Brain microvascular endothelial cell (primary cell): ENCODE measurements around the gene LMO1.
A peak's percentile ranks its signal among the peaks of the same experiment; 100 is the strongest.

Source experiments
- DNase-seq: peaks from one replicate; pipeline ENCODE4 v3.0.0-alpha.2; 2020
- H3K27ac ChIP-seq: fragments of 250-450 bp; sonication (Bioruptor Pico); 2 replicates; pipeline ENCODE4 v1.5.1; 2020; ENCODE audit warnings: mild to moderate bottlenecking, moderate library complexity
- H3K27me3 ChIP-seq: fragments of 250-450 bp; sonication (Bioruptor Pico); replicated peaks from 2 replicates; pipeline ENCODE4 v1.5.1; 2020; ENCODE audit warnings: mild to moderate bottlenecking
- H3K36me3 ChIP-seq: fragments of 250-450 bp; sonication (Bioruptor Pico); replicated peaks from 2 replicates; pipeline ENCODE4 v1.5.1; 2020; ENCODE audit warnings: mild to moderate bottlenecking
- H3K4me3 ChIP-seq: 2 replicates; pipeline ENCODE4 v1.5.1; 2011; ENCODE audit warnings: low read depth, mild to moderate bottlenecking, control low read depth, low read length, moderate library complexity
- CTCF ChIP-seq: IDR thresholded peaks from 2 replicates; pipeline ENCODE4 v1.5.1; 2011; ENCODE audit warnings: low read depth, mild to moderate bottlenecking, moderate library complexity, low read length, control low read depth, inconsistent platforms; ENCODE audit errors: missing control alignments
- in situ Hi-C: cut with HindIII; loops from 2 replicates; pipeline ENCODE4 v1.10.0; 2017; ENCODE audit warnings: low sequenced_read_pairs, low pct_ligation_motif_present

The LMO1 gene

DNA sequence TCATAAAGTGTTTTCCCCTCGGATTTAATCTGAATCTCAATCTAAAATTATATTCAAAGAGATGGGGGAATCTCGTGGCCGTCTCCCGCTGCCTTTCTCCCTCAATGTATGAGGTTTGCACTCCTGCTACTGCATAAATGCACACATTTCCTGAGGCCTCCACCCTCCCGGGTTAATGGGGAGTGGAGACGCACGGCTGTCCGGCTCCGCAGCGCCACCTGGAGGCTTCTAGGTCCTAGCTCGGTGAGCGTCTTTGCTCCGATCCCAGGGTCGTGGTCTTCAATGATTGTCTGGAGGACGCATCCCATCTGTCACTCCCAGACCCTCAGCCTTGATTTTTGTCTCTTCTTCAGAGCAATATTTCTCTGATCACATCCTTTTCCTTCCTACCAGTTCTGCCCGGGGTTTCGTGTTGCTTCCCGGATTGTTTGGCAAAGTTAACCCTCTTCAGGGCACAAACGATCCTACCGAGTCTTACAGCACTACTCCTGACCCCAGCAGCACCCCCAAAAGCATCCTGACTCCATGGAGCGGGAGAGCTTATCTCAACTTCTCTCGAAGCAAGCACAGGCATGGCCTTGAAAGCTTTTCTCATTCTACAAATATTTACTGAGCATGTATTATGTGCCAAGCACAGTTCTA, at the start of gene LMO1:
Gene LMO1, minus strand, starts transcription at position 110 of the 642 bp plus-strand sequence. CDS start 516 bp downstream, outside the sequence.
- in situ Hi-C loops: no loop called here
- H3K36me3 ChIP-seq: no peaks in the 10 kb centered on the region
- peak; percentile 95 for TF ChIP-seq CTCF
- H3K27me3 ChIP-seq: peaks cover 61% of the 10 kb centered on the region
- no peak within 1 kb of the TSS for H3K27ac ChIP-seq
- DNase-seq: peak; percentile 73
- peak within 1 kb of the TSS; percentile 45 for H3K4me3 ChIP-seq

DNA sequence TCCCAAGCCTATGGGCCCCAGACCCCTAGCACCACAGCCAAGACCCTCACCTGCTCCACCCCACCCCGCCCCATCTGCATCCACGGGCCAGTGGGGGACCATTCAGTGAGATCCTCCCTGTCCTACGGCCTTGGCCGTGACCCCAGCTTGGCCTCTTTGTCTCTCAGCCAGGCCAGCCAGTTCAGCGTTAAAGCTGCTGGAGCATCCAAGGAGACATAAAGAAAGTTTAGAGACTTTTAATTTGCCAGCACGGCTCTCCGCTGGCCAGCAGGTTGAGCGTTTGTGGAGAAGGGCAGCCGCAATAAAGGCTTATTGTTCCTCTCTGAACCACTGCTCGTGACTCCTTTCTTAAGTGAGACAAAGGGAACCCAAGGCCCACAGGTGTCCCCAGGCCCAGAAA, 49.3 kb upstream of the LMO1 start:
- no peak overlapping the region for H3K27ac ChIP-seq
- no peaks in the 10 kb centered on the region for H3K27me3 ChIP-seq
- H3K4me3 ChIP-seq: no peak overlapping the region
- no peaks in the 10 kb centered on the region for H3K36me3 ChIP-seq
- in situ Hi-C loops: no loop called here
- TF ChIP-seq CTCF: no peak
- DNase-seq: no peak

DNA sequence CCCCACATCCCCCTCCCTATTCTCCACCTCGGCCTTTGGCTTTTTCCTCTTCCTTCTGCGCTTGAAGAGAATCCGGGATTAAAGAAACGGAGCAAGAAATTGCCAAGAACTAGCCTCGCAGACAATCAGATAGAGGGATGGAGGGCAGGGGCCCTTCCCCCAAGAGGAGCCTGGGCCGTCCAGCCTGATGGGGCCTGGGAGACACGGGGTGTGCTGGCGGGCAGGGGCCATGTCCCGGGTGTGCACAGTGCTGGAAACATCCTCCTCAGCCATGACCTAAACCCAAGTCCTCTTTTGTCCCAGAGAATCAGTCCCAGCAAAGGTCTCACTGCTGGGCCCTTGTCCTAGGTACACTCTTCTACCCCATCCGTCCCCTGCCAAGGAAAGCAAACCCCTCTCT, 47.7 kb upstream of the LMO1 start:
- Histone ChIP-seq H3K27ac (no peak overlapping the region), H3K36me3 (no peaks in the 10 kb centered on the region), H3K27me3 (no peaks in the 10 kb centered on the region), H3K4me3 (no peak overlapping the region)
- no peak for TF ChIP-seq CTCF
- no peak for DNase-seq
- in situ Hi-C loops: no loop called here

DNA sequence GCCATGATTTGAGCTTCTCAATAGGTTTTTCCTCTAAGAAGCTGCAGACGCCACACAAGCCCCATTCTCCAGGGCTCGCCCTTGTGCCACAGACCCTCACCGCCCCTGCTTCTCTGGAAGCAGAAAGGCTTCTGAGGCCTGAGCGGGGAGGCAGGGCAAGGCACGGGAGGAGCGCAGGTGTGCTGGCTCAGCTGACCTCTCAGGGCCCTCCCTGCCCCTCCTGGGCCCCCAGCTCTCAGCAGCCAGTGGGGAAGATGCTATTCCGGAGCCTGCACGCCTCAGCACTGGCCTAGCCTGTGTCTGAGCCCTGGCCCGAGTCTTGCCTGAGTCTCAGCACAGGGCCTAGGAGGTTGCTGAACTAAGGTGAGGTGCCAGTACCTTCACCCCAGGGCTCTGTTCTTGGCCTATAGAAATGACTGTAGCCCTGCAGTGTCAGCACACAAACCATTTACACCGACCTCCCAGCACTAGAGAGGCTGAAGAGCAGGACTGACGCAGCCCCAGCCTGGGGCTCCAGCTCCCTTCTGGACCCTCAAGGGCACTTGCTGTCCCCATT, 47.1 kb upstream of the LMO1 start:
- TF ChIP-seq CTCF: no peak
- Histone ChIP-seq H3K36me3 (no peaks in the 10 kb centered on the region), H3K27ac (no peak overlapping the region), H3K27me3 (no peaks in the 10 kb centered on the region), H3K4me3 (no peak overlapping the region)
- in situ Hi-C loops: no loop called here
- DNase-seq: no peak

DNA sequence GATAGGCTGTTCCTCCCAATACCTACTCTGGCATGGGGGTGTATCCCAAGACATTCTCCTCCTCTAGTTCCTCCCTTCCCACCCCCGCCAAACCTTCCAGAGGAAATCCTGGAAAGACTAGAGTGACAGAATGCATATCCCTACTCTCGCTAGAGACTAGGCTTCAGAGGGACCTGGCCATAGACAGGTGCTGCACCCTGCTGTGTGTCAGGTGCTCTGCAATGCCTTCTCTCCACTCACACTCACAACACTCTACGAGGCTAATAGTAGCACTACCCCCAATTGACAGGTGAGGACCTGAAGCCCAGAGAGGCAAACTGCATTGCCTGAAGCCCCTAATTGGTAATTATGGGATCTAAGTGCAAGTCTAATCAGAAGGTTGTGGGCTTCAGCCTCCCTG, 46.2 kb upstream of the LMO1 start:
- TF ChIP-seq CTCF: no peak
- Histone ChIP-seq H3K36me3 (no peaks in the 10 kb centered on the region), H3K27me3 (no peaks in the 10 kb centered on the region), H3K4me3 (no peak overlapping the region), H3K27ac (no peak overlapping the region)
- no peak for DNase-seq
- in situ Hi-C loops: no loop called here

DNA sequence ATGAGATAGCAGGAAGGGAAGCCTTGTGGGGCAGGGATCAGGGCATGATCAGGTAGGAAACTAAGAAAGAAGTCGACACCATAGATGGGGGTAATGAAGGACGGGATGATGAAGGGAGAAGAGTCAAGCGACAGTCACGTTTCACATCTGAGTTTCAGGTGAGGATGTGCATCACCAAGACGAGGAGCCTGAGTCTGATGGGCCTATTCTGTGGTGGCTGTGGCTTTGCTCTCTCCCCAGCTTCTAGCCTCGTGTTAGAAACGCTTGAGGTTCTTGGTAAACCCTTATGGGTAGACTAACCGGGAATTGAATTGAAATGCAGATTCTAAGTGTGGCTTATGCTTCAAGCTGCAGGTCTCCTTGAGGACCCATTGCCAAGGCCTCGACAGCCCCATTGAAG, 45.6 kb upstream of the LMO1 start:
- in situ Hi-C loops: no loop called here
- DNase-seq: no peak
- Histone ChIP-seq H3K27ac (no peak overlapping the region), H3K27me3 (no peaks in the 10 kb centered on the region), H3K4me3 (no peak overlapping the region), H3K36me3 (no peaks in the 10 kb centered on the region)
- TF ChIP-seq CTCF: no peak
